ENCODE measurements around the gene MIPOL1.
"Not testable (repeated sequence)": the region's sequence is repeated elsewhere in the genome, so short reads cannot be mapped to it uniquely, and the experiment has no call there.

The MIPOL1 gene

DNA sequence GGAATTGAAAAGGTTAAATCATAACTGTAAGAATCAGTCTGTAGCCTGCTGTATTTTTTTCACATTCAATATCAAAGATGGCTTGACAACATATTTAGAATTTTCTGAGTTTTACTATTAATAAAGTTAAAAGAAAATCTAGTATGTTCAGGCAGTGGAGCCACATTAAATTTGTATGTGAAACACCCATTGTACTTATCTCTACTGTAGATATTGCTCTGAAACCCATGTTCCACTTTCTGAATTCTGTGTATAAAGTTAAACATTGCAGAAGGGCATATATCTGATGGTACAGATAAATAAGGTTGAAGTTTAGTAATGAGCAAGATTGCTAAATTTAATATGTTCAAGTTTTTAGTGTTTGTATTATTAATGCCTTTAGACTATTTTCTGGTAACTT lies 224.6 kb downstream of the MIPOL1 start:
- no peak for DNase-seq (ENCODE audit: low read depth, low spot score)
- H3K4me3 ChIP-seq (ENCODE audit: low read length), result no peak overlapping the region

- no peak overlapping the region for H3K4me3 ChIP-seq (ENCODE audit: low read length)
- DNase-seq (ENCODE audit: low read depth, low spot score), result no peak
Measured at GRCh38 chr14:37422748-37423147, 225.0 kb downstream of the MIPOL1 start.

DNA sequence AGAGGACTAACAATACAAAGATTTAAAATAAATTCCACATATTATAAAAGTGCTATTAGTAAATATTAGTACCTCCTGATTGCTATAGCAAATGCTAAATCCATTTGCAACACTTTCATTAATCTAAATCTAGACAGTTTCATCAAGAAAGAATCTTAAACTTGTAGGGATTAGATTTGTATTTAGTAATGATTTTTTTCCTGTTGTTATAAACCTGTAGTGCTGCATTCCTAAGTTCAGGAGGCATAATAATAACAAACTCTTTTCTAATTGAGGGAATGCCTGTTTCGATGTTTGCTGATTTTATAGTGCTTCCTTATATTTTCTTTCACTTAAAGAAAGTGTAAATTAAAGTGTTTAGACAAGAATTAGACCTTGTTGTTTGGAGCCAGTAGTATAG lies 231.2 kb downstream of the MIPOL1 start:
- DNase-seq (ENCODE audit: low read depth, low spot score), result no peak
- H3K4me3 ChIP-seq (ENCODE audit: low read length), result no peak overlapping the region

DNA sequence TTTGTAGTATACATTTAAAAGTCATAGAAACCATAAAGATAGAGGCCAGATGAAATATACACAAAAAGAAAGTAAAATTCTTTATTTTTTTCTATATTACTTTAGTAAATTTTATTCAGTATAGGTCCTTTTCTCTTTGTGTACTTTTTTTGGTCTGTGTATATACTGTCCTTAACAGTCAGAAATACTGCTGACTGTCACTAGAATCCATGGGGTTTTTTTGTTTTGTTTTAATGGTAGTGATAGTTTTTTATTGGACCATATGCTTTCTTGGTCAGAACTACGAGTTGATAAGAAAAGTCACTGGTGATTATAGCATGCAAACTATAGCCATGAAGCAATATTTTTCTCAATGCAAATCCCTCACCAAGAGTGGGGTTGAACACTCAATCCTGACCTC lies 231.9 kb downstream of the MIPOL1 start:
- H3K4me3 ChIP-seq (ENCODE audit: low read length), result no peak overlapping the region
- DNase-seq (ENCODE audit: low read depth, low spot score), result no peak

- no peak for DNase-seq (ENCODE audit: low read depth, low spot score)
- no peak overlapping the region for H3K4me3 ChIP-seq (ENCODE audit: low read length)
Measured at GRCh38 chr14:37434867-37435266, 237.1 kb downstream of the MIPOL1 start.

GRCh38 chr14:37436519-37436918 lies 238.8 kb downstream of the MIPOL1 start:
- H3K4me3 ChIP-seq (ENCODE audit: low read length), result no peak overlapping the region
- DNase-seq (ENCODE audit: low read depth, low spot score), result no peak

DNA sequence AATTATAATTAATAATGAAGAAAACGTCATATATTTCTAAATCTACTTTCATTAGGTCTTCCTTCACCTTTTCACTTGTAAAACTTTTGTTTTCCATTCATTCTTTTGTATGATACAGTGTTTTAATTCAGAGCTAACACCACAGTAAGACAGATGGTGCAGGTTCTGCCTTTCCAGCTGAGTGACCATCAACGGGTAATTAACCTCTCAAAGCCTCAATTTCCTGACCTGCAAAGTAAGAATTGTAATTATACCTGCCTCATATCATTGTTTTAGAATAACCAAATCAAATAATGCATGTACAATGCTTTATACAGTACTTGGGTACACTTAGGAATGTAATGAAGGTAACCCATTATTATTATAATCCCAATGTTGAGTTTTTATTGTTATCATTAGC lies 239.8 kb downstream of the MIPOL1 start:
- no peak for DNase-seq (ENCODE audit: low read depth, low spot score)
- H3K4me3 ChIP-seq (ENCODE audit: low read length), result no peak overlapping the region

DNA sequence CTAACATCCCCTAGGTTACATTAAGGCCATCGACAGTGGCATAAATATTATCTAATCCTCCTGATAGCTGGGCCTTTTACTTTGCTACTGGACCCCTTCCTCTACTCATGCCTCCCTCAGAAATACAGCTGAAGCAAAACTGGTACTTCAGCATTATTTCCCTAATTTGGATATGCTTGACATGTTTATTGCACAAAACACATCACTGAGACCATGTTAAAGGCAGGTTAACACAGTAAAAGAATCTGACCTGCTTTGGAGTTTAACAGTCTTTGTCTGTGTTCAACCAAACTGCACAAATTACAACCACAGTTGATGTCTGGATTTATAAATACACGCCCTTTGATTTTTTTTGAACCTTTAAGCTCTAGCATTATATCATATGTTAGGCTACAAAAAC lies 240.7 kb downstream of the MIPOL1 start:
- no peak overlapping the region for H3K4me3 ChIP-seq (ENCODE audit: low read length)
- DNase-seq (ENCODE audit: low read depth, low spot score), result no peak

GRCh38 chr14:37443461-37443860 lies 245.7 kb downstream of the MIPOL1 start:
- H3K4me3 ChIP-seq (ENCODE audit: low read length), result no peak overlapping the region
- no peak for DNase-seq (ENCODE audit: low read depth, low spot score)

- H3K4me3 ChIP-seq (ENCODE audit: low read length), result no peak overlapping the region
Measured at GRCh38 chr14:37447883-37448391, 250.2 kb downstream of the MIPOL1 start.

GRCh38 chr14:37452323-37452722 lies 254.6 kb downstream of the MIPOL1 start:
- DNase-seq (ENCODE audit: low read depth, low spot score), result no peak
- no peak overlapping the region for H3K4me3 ChIP-seq (ENCODE audit: low read length)

More at GRCh38 chr14:37447883-37448391, 250.2 kb downstream of the MIPOL1 start:
- DNase-seq (ENCODE audit: low read depth, low spot score), result no peak

GRCh38 chr14:37453985-37454384 lies 256.2 kb downstream of the MIPOL1 start:
- DNase-seq (ENCODE audit: low read depth, low spot score), result no peak
- H3K4me3 ChIP-seq (ENCODE audit: low read length), result no peak overlapping the region

GRCh38 chr14:37457334-37457733 lies 259.6 kb downstream of the MIPOL1 start:
- DNase-seq (ENCODE audit: low read depth, low spot score), result no peak
- no peak overlapping the region for H3K4me3 ChIP-seq (ENCODE audit: low read length)

DNA sequence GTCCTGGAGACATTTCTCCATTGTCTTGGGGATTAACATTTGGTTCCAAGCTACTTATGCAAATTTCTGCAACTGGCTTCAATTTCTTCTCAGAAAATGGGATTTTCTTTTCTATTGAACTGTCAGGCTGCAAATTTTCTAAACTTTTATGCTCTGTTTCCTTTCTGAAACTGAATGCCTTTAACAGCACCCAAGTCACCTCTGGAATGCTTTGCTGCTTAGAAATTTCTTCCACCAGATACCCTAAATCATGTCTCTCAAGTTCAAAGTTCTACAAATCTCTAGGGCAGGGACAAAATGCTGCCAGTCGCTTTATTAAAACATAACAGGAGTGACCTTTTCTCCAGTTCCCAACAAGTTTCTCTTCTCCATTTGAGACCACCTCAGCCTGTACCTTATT lies 264.7 kb downstream of the MIPOL1 start:
- H3K4me3 ChIP-seq (ENCODE audit: low read length); DNase-seq (ENCODE audit: low read depth, low spot score): not testable (repeated sequence)

GRCh38 chr14:37464192-37464858 lies 266.6 kb downstream of the MIPOL1 start:
- H3K4me3 ChIP-seq (ENCODE audit: low read length), result no peak overlapping the region
- DNase-seq (ENCODE audit: low read depth, low spot score), result no peak

DNA sequence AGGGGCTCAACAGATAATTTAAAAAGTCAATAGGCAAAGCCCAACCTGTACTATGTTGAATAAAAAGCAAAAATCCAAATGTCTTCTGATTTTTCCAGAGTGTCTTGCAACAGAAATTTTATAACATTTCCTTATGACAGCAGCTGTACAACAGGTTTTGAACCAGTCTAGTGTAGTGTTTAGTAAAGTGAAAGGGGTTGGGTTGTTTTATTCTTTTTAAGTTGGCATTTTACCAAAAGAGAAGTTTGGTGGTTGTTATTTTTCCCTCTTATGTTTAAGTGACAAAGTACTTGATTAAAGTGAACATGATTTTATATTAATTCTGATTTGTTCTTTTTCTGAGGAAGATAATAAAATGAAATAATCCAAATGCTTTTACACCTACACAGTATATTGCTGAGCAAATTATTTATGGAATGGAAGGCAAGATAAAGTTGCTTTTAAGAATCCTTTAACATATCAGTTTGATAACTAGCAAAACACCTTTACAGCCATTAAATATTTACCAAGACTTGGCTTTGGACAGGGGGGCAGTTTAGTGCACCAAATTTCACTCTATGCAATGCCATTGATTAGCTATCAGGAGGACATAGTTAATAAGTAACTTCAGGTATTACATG lies 268.4 kb downstream of the MIPOL1 start:
- DNase-seq (ENCODE audit: low read depth, low spot score), result no peak

GRCh38 chr14:37466623-37467088 lies 268.9 kb downstream of the MIPOL1 start:
- no peak for DNase-seq (ENCODE audit: low read depth, low spot score)
- no peak overlapping the region for H3K4me3 ChIP-seq (ENCODE audit: low read length)

More for the DNA sequence above, 268.4 kb downstream of the MIPOL1 start:
- no peak overlapping the region for H3K4me3 ChIP-seq (ENCODE audit: low read length)

GRCh38 chr14:37469650-37470049 lies 271.9 kb downstream of the MIPOL1 start:
- H3K4me3 ChIP-seq (ENCODE audit: low read length), result no peak overlapping the region
- no peak for DNase-seq (ENCODE audit: low read depth, low spot score)

DNA sequence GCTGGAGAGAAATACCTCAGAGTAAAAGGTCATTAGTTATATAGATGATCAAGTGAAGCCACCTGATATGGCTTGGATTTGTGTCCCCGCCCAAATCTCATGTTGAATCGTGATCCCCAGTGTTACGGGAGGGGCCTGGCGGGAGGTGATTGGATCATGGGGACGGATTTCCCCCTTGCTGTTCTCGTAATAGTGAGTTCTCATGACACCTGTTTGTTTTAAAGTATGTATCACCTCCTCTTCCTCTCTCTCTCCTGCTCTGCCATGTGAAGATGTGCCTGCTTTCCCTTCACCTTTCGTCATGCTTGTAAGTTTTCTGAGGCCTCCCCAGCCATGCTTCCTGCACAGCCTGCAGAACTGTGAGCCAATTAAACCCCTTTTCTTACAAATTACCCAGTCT lies 272.5 kb downstream of the MIPOL1 start:
- DNase-seq (ENCODE audit: low read depth, low spot score), result no peak
- no peak overlapping the region for H3K4me3 ChIP-seq (ENCODE audit: low read length)

DNA sequence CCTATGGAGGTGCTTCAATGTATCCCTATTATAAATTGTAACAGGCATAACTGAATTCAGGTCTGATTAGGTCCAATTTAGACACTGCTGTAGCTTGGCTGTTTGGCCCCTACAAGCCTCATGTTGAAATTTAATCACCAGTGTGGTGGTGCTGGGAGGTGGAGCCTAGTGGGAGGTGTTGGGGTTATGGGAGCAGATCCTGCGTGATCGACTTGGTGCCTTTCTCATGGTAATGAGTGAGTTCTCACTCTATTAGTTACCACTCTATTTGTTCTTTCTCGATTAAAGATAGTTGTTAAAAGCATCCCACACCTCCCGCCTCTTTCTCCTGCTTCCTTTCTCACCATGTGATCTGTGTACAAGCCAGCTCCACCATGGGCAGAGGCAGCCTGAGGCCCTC lies 275.2 kb downstream of the MIPOL1 start:
- DNase-seq (ENCODE audit: low read depth, low spot score), result no peak
- H3K4me3 ChIP-seq (ENCODE audit: low read length), result no peak overlapping the region

DNA sequence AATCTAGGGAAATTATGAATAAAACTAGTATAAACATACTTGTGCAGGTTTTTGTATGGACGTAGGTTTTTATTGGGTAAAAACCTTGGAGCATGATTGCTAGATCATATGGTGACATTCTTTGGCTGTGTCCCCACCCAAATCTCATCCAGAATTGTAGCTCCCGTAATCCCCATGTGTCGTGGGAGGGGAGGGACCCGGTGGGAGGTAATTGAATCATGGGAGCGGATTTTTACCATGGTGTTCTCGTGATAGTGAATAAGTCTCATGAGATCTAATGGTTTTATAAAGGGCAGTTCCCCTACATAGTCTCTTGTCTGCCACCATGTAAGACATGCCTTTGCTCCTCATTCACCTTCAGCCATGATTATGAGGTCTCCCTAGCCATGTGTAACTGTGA lies 276.5 kb downstream of the MIPOL1 start:
- DNase-seq (ENCODE audit: low read depth, low spot score), result no peak
- H3K4me3 ChIP-seq (ENCODE audit: low read length), result no peak overlapping the region
